ENCODE measurements around the gene RNF186. TPM values are rescaled to one million over a fixed set of nuclear protein-coding genes. Genes with fewer than 3 reads are reported as not detected.

The RNF186 gene
- total RNA-seq, 6 donors from 2014 or later, result not detected

- Histone ChIP-seq H3K4me3 (no peak overlapping the region), H3K27me3 (no peaks in the 10 kb centered on the region), H3K36me3 (no peaks in the 10 kb centered on the region), H3K4me1 (no peaks in the 10 kb centered on the region), H3K9me3 (peaks cover 0 to 4% (median 0%) of the 10 kb centered on the region in 4 donors), H3K27ac (no peak overlapping the region)
- 73 to 79% methylated on average over 2 of the region's 2 CpGs for WGBS, 2 donors
- TF ChIP-seq POLR2A (IDR thresholded peaks at IDR 0.05) (no peak), EP300 (IDR thresholded peaks at IDR 0.05) (no peak), POLR2AphosphoS5 (IDR thresholded peaks at IDR 0.05) (no peak)
- TF ChIP-seq, protein P1, sequence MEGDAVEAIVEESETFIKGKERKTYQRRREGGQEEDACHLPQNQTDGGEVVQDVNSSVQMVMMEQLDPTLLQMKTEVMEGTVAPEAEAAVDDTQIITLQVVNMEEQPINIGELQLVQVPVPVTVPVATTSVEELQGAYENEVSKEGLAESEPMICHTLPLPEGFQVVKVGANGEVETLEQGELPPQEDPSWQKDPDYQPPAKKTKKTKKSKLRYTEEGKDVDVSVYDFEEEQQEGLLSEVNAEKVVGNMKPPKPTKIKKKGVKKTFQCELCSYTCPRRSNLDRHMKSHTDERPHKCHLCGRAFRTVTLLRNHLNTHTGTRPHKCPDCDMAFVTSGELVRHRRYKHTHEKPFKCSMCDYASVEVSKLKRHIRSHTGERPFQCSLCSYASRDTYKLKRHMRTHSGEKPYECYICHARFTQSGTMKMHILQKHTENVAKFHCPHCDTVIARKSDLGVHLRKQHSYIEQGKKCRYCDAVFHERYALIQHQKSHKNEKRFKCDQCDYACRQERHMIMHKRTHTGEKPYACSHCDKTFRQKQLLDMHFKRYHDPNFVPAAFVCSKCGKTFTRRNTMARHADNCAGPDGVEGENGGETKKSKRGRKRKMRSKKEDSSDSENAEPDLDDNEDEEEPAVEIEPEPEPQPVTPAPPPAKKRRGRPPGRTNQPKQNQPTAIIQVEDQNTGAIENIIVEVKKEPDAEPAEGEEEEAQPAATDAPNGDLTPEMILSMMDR (IDR thresholded peaks at IDR 0.05), result no peak
- no peak for ATAC-seq (ENCODE audit: low FRiP score in 2 of 2)
- DNase-seq, result no peak
Observed at GRCh38 chr1:19861034-19861433, 46.0 kb upstream of the RNF186 start.

GRCh38 chr1:19860418-19860817 lies 45.3 kb upstream of the RNF186 start:
- no peak overlapping the region for H3K4me3 ChIP-seq
- ATAC-seq (ENCODE audit: low FRiP score in 2 of 2) (no peak), DNase-seq (no peak)
- H3K27me3 ChIP-seq, result no peaks in the 10 kb centered on the region
- H3K9me3 ChIP-seq, result peaks cover 0 to 2% (median 0%) of the 10 kb centered on the region in 4 donors
- H3K36me3 ChIP-seq, result no peaks in the 10 kb centered on the region
- H3K4me1 ChIP-seq, result no peaks in the 10 kb centered on the region
- 53 to 83% methylated on average over 2 of the region's 2 CpGs for WGBS, 2 donors
- H3K27ac ChIP-seq, result no peak overlapping the region
- TF ChIP-seq POLR2A (IDR thresholded peaks at IDR 0.05), result no peak

DNA sequence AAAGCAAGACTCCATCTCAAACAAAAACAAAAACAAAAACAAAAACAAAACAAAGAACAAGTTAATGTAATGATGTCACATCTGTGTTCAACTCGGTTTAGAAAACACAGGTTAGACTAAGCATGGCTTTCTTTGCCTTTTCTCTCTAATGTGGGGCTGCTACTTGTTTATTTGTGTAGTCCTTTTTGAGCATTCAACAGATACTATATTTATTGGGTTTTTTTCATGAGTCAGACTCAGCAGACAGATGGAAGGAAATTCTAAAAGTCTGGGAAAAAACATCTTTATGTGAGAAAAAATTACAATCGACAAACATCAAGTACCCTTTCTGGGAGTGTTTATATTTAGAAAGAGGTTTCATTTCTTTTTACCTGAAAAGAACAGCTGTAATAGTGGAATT lies 44.8 kb upstream of the RNF186 start:
- Histone ChIP-seq H3K4me3 (no peak overlapping the region), H3K27ac (no peak overlapping the region), H3K27me3 (no peaks in the 10 kb centered on the region), H3K9me3 (no peaks in the 10 kb centered on the region), H3K36me3 (no peaks in the 10 kb centered on the region), H3K4me1 (no peaks in the 10 kb centered on the region)
- 80 to 81% methylated on average over 2 of the region's 2 CpGs for WGBS, 2 donors
- TF ChIP-seq, protein P1 (IDR thresholded peaks at IDR 0.05), result no peak
- TF ChIP-seq POLR2AphosphoS5 (IDR thresholded peaks at IDR 0.05), result no peak
- TF ChIP-seq POLR2A (IDR thresholded peaks at IDR 0.05), result no peak
- no peak for TF ChIP-seq EP300 (IDR thresholded peaks at IDR 0.05)
- ATAC-seq (ENCODE audit: low FRiP score in 2 of 2) (no peak), DNase-seq (no peak)

DNA sequence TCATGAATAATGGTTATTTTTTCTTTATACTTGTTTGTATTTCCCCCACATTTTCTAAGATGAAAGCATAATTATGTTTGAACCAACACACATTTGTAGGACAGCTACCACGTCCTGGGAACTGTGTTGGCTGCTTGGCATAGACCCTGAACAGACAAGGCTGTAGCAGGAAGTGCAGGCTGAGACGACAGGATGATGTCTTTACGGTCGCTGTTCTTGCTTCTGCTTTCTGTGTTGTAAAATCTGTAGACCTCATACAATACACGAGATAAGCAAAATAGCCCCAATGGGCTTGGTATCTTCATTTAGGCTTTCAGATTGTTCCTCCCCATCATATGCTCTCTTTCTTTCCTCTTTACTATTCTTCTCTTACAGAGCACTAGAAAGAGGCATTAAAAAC lies 43.8 kb upstream of the RNF186 start:
- DNase-seq (no peak), ATAC-seq (ENCODE audit: low FRiP score in 2 of 2) (no peak)
- TF ChIP-seq, protein P1 (IDR thresholded peaks at IDR 0.05), result no peak
- TF ChIP-seq POLR2AphosphoS5 (IDR thresholded peaks at IDR 0.05) (no peak), POLR2A (IDR thresholded peaks at IDR 0.05) (no peak), EP300 (IDR thresholded peaks at IDR 0.05) (no peak)
- Histone ChIP-seq H3K4me1 (no peaks in the 10 kb centered on the region), H3K27me3 (no peaks in the 10 kb centered on the region), H3K36me3 (no peaks in the 10 kb centered on the region), H3K4me3 (no peak overlapping the region), H3K27ac (no peak overlapping the region), H3K9me3 (no peaks in the 10 kb centered on the region)
- 15 to 23% methylated on average over 5 of the region's 5 CpGs for WGBS, 2 donors

DNA sequence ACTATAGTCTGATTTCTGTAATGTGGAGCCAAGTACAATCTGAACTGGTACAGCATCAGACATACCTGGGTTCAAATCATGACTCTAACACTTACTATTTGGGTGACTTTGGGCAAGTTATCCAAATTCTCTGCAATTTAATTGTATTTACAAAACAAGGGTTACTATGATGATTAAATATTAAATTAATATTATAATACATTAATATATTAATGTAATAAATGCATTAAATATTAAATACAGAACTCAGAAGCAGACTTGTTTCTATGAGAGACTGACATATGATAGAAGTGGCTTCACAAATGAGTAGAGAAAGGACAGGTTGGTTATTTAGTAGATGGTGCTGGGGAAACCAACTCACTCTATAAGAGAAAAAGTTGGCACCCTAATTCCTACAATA lies 39.8 kb upstream of the RNF186 start:
- H3K36me3 ChIP-seq, result no peaks in the 10 kb centered on the region
- H3K27ac ChIP-seq, result no peak overlapping the region
- no peaks in the 10 kb centered on the region for H3K9me3 ChIP-seq
- H3K4me3 ChIP-seq, result no peak overlapping the region
- H3K4me1 ChIP-seq, result no peaks in the 10 kb centered on the region
- no peak for ATAC-seq (ENCODE audit: low FRiP score in 2 of 2)
- no peaks in the 10 kb centered on the region for H3K27me3 ChIP-seq
- TF ChIP-seq POLR2AphosphoS5 (IDR thresholded peaks at IDR 0.05) (no peak), EP300 (IDR thresholded peaks at IDR 0.05) (no peak), POLR2A (IDR thresholded peaks at IDR 0.05) (no peak)
- TF ChIP-seq, protein P1 (IDR thresholded peaks at IDR 0.05), result no peak
- no peak for DNase-seq

Data from upper lobe of left lung (tissue), 6 donors.